Measurements from ENCODE around the gene GPAT3. TPM values are rescaled to one million over a fixed set of nuclear protein-coding genes. Genes with fewer than 3 reads are reported as not detected.

Gene GPAT3
- total and polyA plus RNA-seq, 3 donors from 2014 or later: 5.7 to 16.2 (median 6.4) TPM

GRCh38 chr4:83626245-83626836 lies 90.4 kb downstream of the GPAT3 start:
- WGBS, 2 donors: 24 to 30% methylated on average over 11 of the region's 11 CpGs

DNA sequence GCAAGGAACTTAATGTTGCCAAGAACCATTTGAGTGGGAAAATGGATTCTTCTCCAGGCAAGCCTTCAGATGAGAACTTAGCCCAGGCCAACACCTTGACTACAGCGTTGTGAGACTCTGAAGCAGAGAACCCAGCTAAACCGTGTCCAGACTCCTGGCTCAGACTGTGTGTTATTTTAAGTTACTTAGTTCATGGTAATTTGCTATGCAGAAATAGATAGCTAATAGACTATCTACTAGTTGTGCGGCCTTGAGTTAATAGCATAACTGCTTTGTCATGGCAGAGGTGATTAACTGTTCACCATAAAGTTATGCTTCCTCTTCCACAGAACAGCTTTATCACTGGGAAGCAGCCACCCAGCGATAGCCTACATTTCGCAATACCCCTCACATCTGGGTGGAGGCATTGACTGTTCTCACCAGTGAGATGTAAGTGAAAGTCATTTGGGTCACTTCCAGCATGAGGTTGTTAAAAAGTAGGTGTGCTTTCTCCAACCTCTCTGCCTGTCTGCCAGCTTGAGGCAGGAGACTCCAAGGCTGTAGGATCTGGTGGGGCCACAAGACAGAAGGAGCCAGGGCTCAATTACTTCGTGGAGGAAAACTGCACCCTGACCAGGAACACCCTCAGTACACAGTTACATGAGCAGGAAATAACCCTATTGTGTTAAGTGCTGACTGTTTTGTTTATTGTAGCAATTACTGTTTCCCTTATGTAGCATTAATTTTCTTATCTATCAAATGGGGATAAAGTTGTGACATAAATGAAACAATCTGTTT lies 94.2 kb downstream of the GPAT3 start:
- WGBS, 2 donors: 52 to 53% methylated on average over 6 of the region's 6 CpGs
- DNase-seq: no peak
- no peaks in the 10 kb centered on the region for H3K27me3 ChIP-seq
- intact Hi-C loops (cut with DNase I; ENCODE audit: low total_unique reads): loop anchor here (10.0 kb wide), 1 partner anchor 125 kb away; no protein-coding TSS in a partner anchor
- no peaks in the 10 kb centered on the region for H3K9me3 ChIP-seq
- H3K27ac ChIP-seq: no peak overlapping the region
- no peaks in the 10 kb centered on the region for H3K36me3 ChIP-seq (ENCODE audit: low read depth, missing control alignments)
- TF ChIP-seq POLR2A (IDR thresholded peaks at IDR 0.05): no peak
- TF ChIP-seq, protein P1, sequence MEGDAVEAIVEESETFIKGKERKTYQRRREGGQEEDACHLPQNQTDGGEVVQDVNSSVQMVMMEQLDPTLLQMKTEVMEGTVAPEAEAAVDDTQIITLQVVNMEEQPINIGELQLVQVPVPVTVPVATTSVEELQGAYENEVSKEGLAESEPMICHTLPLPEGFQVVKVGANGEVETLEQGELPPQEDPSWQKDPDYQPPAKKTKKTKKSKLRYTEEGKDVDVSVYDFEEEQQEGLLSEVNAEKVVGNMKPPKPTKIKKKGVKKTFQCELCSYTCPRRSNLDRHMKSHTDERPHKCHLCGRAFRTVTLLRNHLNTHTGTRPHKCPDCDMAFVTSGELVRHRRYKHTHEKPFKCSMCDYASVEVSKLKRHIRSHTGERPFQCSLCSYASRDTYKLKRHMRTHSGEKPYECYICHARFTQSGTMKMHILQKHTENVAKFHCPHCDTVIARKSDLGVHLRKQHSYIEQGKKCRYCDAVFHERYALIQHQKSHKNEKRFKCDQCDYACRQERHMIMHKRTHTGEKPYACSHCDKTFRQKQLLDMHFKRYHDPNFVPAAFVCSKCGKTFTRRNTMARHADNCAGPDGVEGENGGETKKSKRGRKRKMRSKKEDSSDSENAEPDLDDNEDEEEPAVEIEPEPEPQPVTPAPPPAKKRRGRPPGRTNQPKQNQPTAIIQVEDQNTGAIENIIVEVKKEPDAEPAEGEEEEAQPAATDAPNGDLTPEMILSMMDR (IDR thresholded peaks at IDR 0.05): no peak
- no peak overlapping the region for H3K4me3 ChIP-seq
- H3K4me1 ChIP-seq: peaks cover 7% of the 10 kb centered on the region

More at GRCh38 chr4:83626245-83626836, 90.4 kb downstream of the GPAT3 start:
- TF ChIP-seq POLR2A (IDR thresholded peaks at IDR 0.05): no peak
- TF ChIP-seq, protein P1 (IDR thresholded peaks at IDR 0.05): no peak
- Histone ChIP-seq H3K4me3 (no peak overlapping the region), H3K27me3 (no peaks in the 10 kb centered on the region), H3K4me1 (peaks cover 7% of the 10 kb centered on the region), H3K27ac (no peak overlapping the region), H3K36me3 (ENCODE audit: low read depth, missing control alignments) (no peaks in the 10 kb centered on the region), H3K9me3 (no peaks in the 10 kb centered on the region)
- no peak for DNase-seq
- intact Hi-C loops (cut with DNase I; ENCODE audit: low total_unique reads): no loop called here

- no peak for TF ChIP-seq POLR2A (IDR thresholded peaks at IDR 0.05)
- TF ChIP-seq, protein P1 (IDR thresholded peaks at IDR 0.05): no peak
- Histone ChIP-seq H3K4me1 (peaks cover 7% of the 10 kb centered on the region), H3K27me3 (no peaks in the 10 kb centered on the region), H3K4me3 (no peak overlapping the region), H3K27ac (no peak overlapping the region), H3K36me3 (ENCODE audit: low read depth, missing control alignments) (no peaks in the 10 kb centered on the region), H3K9me3 (no peaks in the 10 kb centered on the region)
- intact Hi-C loops (cut with DNase I; ENCODE audit: low total_unique reads): loop anchor here (10.0 kb wide), 1 partner anchor 126 kb away; no protein-coding TSS in a partner anchor
- DNase-seq: no peak
- WGBS, 2 donors: 64 to 80% methylated on average over 2 of the region's 2 CpGs
Measured at GRCh38 chr4:83631066-83631465, 95.2 kb downstream of the GPAT3 start.

- Histone ChIP-seq H3K27ac (no peak overlapping the region), H3K9me3 (no peaks in the 10 kb centered on the region), H3K4me3 (no peak overlapping the region), H3K27me3 (no peaks in the 10 kb centered on the region), H3K36me3 (ENCODE audit: low read depth, missing control alignments) (no peaks in the 10 kb centered on the region), H3K4me1 (no peaks in the 10 kb centered on the region)
- DNase-seq: no peak
- intact Hi-C loops (cut with DNase I; ENCODE audit: low total_unique reads): loop anchor here (10.0 kb wide), 1 partner anchor 132 kb away; no protein-coding TSS in a partner anchor
- 62 to 77% methylated on average over 8 of the region's 8 CpGs for WGBS, 2 donors
- TF ChIP-seq, protein P1 (IDR thresholded peaks at IDR 0.05): no peak
- TF ChIP-seq POLR2A (IDR thresholded peaks at IDR 0.05): no peak
Measured at GRCh38 chr4:83636930-83637329, 101.0 kb downstream of the GPAT3 start.

Measured in testis (tissue), 3 donors.